ENCODE data around the gene NFYC.

GRCh38 chr1:40712405-40712944 is 21.0 kb downstream of the NFYC start:
- no peak for TF ChIP-seq CTCF (IDR thresholded peaks at IDR 0.05)
- no peak for TF ChIP-seq POLR2A (IDR thresholded peaks at IDR 0.05)

Measured in sigmoid colon (tissue), 3 donors.